CD14-positive monocyte (primary cell): ENCODE data around the gene P2RY1. TPM values are rescaled to one million over a fixed set of nuclear protein-coding genes. Genes with fewer than 3 reads are reported as not detected.

ENCODE experiments used
- DNase-seq, 3 donors: peaks; one replicate each; pipeline ENCODE4 v3.0.0-alpha.2; 2011 to 2022
- H2AFZ ChIP-seq: 2 replicates; pipeline ENCODE4 v1.6.0; 2012; ENCODE audit warnings: mild to moderate bottlenecking, low read depth, low read length, inconsistent platforms; ENCODE audit not compliant: insufficient read depth, poor library complexity, severe bottlenecking
- H3K27ac ChIP-seq, 2 donors: 1 replicate in 1 of 2; 2 replicates in 1 of 2; pipeline ENCODE4 v1.5.1; 2012 to 2013; ENCODE audit warnings: low read length in 2 of 2, control low read depth in 1 of 2, inconsistent platforms in 1 of 2, low read depth in 1 of 2, mild to moderate bottlenecking in 1 of 2
- H3K27me3 ChIP-seq, 2 donors: one replicate each; pipeline versions ENCODE4 v1.6.0 to v1.6.1; 2011 to 2013; ENCODE audit warnings: low read length in 2 of 2; ENCODE audit not compliant: control insufficient read depth in 2 of 2, insufficient read depth in 2 of 2
- H3K36me3 ChIP-seq, 2 donors: replicated peaks in 1 of 2; 1 replicate in 1 of 2; 2 replicates in 1 of 2; pipeline versions ENCODE4 v1.5.1 to v1.6.1; 2012 to 2013; ENCODE audit warnings: low read length in 2 of 2, control low read depth in 1 of 2, inconsistent platforms in 1 of 2, mild to moderate bottlenecking in 1 of 2; ENCODE audit not compliant: insufficient read depth in 2 of 2, control insufficient read depth in 1 of 2
- H3K4me1 ChIP-seq, 2 donors: 1 replicate in 1 of 2; 2 replicates in 1 of 2; pipeline versions ENCODE4 v1.5.1 to v1.6.1; 2012 to 2013; ENCODE audit warnings: low read length in 2 of 2, control low read depth in 1 of 2, inconsistent platforms in 1 of 2, mild to moderate bottlenecking in 1 of 2, moderate library complexity in 1 of 2; ENCODE audit not compliant: insufficient read depth in 2 of 2, control insufficient read depth in 1 of 2
- H3K4me2 ChIP-seq: replicated peaks from 2 replicates; pipeline ENCODE3; 2012; ENCODE audit warnings: low read length, moderate library complexity, mild to moderate bottlenecking; ENCODE audit not compliant: poor library complexity, severe bottlenecking; ENCODE audit errors: extremely low read depth
- H3K4me3 ChIP-seq, 3 experiments: fragments of 200-600 bp in 1 of 3; sonication (generic) in 1 of 3; replicated peaks in 1 of 3; 1 replicate in 2 of 3; 2 replicates in 1 of 3; pipeline ENCODE4 v1.5.1; 2011 to 2013; ENCODE audit warnings: low read length in 3 of 3, mild to moderate bottlenecking in 3 of 3, control low read depth in 2 of 3, low read depth in 2 of 3, inconsistent platforms in 1 of 3, moderate library complexity in 1 of 3
- H3K79me2 ChIP-seq: 2 replicates; pipeline ENCODE4 v1.6.0; 2012; ENCODE audit warnings: mild to moderate bottlenecking, control low read depth, inconsistent platforms, low read length, moderate library complexity; ENCODE audit not compliant: insufficient read depth
- H3K9ac ChIP-seq: 2 replicates; pipeline ENCODE4 v1.6.0; 2017; ENCODE audit warnings: low read length, mild to moderate bottlenecking; ENCODE audit not compliant: insufficient read depth, poor library complexity, severe bottlenecking
- H3K9me3 ChIP-seq, 2 donors: replicated peaks in 1 of 2; 1 replicate in 1 of 2; 2 replicates in 1 of 2; pipeline versions ENCODE4 v1.5.1 to v1.6.1; 2012 to 2013; ENCODE audit warnings: low read length in 2 of 2, control low read depth in 1 of 2; ENCODE audit not compliant: control insufficient read depth in 1 of 2, insufficient read depth in 1 of 2
- H4K20me1 ChIP-seq: 2 replicates; pipeline ENCODE4 v1.6.0; 2012; ENCODE audit warnings: mild to moderate bottlenecking, low read length, control low read depth, moderate library complexity; ENCODE audit not compliant: insufficient read depth
- H3K27ac Mint-ChIP-seq, 7 donors: one replicate each; pipeline ENCODE4 v1.8.0; 2020; ENCODE audit warnings: mild to moderate bottlenecking in 7 of 7, mixed read lengths in 7 of 7, moderate library complexity in 6 of 7, inconsistent platforms in 2 of 7
- H3K27me3 Mint-ChIP-seq, 3 donors: one replicate each; pipeline ENCODE4 v1.8.0; 2021 to 2022; ENCODE audit warnings: low read depth in 3 of 3, mild to moderate bottlenecking in 3 of 3, mixed read lengths in 3 of 3, moderate library complexity in 3 of 3, inconsistent platforms in 1 of 3
- H3K36me3 Mint-ChIP-seq, 2 donors: one replicate each; pipeline ENCODE4 v1.8.0; 2020; ENCODE audit warnings: mixed read lengths in 2 of 2, inconsistent platforms in 1 of 2, mild to moderate bottlenecking in 1 of 2
- H3K4me1 Mint-ChIP-seq: one replicate; pipeline ENCODE4 v1.8.0; 2020; ENCODE audit warnings: mild to moderate bottlenecking, mixed read lengths
- H3K4me3 Mint-ChIP-seq, 2 donors: one replicate each; pipeline ENCODE4 v1.8.0; 2020; ENCODE audit warnings: mild to moderate bottlenecking in 2 of 2, mixed read lengths in 2 of 2, moderate library complexity in 1 of 2
- H3K9me3 Mint-ChIP-seq, 7 donors: one replicate each; pipeline ENCODE4 v1.8.0; 2020 to 2022; ENCODE audit warnings: mixed read lengths in 7 of 7, mild to moderate bottlenecking in 6 of 7, moderate library complexity in 6 of 7, inconsistent platforms in 2 of 7
- WGBS: methylation state at CpG from one replicate; pipeline ENCODE4 v1.1.5; 2013; ENCODE audit warnings: missing lambda C conversion rate; ENCODE audit not compliant: insufficient coverage; 5-methylcytosine and 5-hydroxymethylcytosine counted together
- intact Hi-C, 2 donors: fragments of 100-400 bp; cut with micrococcal nuclease; formaldehyde crosslinking; loops; one replicate each; pipeline versions ENCODE4 v1.15.0 to v1.15.1; 2023
- polyA plus RNA-seq, 3 donors: library from polyadenylated mRNA; depleted of rRNA in 1 of 3; unstranded in 2 of 3; stranded (reverse) in 1 of 3; fragments of 300-500 nt in 2 of 3; fragments of >200 nt in 1 of 3; fragmentation: Illumina TruSeq in 2 of 3; gene quantifications; 1 replicate in 2 of 3; 2 replicates in 1 of 3; pipeline ENCODE4 v1.2.3, GENCODE V29; 2012 to 2021
- TF ChIP-seq, protein P1 (sequence below): fragments of 200-600 bp; IDR thresholded peaks from one replicate; pipeline ENCODE4 v1.8.0; 2022; ENCODE audit warnings: antibody characterized with exemption, mild to moderate bottlenecking

Gene P2RY1
- polyA plus RNA-seq, 3 donors, result 0.16 to 0.97 TPM; not detected in 1

DNA sequence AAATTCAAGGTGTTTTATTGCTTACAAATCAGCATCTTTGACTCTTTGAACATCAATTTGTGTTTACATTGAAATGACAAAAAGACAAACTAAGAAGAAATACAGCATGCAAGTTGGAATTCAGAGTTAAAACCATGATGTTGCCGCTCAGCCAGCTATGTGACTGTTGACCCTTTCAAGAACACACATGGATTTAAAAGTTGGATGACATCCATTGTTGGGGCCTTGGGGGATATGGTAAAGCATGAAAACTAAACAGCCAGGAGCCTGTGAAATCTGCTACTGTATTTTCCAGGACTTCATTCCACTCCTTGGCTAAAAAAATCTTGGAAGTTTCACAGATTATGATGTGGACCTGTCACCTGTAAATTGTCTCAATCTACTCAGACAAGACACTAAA, 4.6 kb downstream of the P2RY1 start:
- TF ChIP-seq, protein P1, sequence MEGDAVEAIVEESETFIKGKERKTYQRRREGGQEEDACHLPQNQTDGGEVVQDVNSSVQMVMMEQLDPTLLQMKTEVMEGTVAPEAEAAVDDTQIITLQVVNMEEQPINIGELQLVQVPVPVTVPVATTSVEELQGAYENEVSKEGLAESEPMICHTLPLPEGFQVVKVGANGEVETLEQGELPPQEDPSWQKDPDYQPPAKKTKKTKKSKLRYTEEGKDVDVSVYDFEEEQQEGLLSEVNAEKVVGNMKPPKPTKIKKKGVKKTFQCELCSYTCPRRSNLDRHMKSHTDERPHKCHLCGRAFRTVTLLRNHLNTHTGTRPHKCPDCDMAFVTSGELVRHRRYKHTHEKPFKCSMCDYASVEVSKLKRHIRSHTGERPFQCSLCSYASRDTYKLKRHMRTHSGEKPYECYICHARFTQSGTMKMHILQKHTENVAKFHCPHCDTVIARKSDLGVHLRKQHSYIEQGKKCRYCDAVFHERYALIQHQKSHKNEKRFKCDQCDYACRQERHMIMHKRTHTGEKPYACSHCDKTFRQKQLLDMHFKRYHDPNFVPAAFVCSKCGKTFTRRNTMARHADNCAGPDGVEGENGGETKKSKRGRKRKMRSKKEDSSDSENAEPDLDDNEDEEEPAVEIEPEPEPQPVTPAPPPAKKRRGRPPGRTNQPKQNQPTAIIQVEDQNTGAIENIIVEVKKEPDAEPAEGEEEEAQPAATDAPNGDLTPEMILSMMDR, result no peak
- no peaks in the 10 kb centered on the region for H3K9me3 Mint-ChIP-seq
- peaks cover 4 to 14% of the 10 kb centered on the region in 2 donors for H3K36me3 Mint-ChIP-seq
- H3K4me1 ChIP-seq, result peaks cover 13 to 19% of the 10 kb centered on the region in 2 donors
- no peak overlapping the region for H3K27ac Mint-ChIP-seq
- H3K27ac ChIP-seq, result no peak overlapping the region
- no peak overlapping the region for H3K4me3 Mint-ChIP-seq
- no peaks in the 10 kb centered on the region for H4K20me1 ChIP-seq
- no peaks in the 10 kb centered on the region for H3K9me3 ChIP-seq
- peaks cover 33% of the 10 kb centered on the region for H3K4me1 Mint-ChIP-seq
- H3K4me2 ChIP-seq, result no peak overlapping the region
- H3K27me3 Mint-ChIP-seq, result peaks cover 0 to 5% (median 0%) of the 10 kb centered on the region in 3 donors
- 100% methylated on average over 1 of the region's 1 CpG for WGBS
- no peak overlapping the region for H3K4me3 ChIP-seq
- DNase-seq, result no peak
- intact Hi-C loops, result loop anchor here in 1 of 2 donors (10.0 kb wide), 1 partner anchor 55 kb away; no protein-coding TSS in a partner anchor
- H3K27me3 ChIP-seq, result no peaks in the 10 kb centered on the region
- peaks cover 8% of the 10 kb centered on the region for H3K79me2 ChIP-seq
- H3K36me3 ChIP-seq, result no peaks in the 10 kb centered on the region
- no peak overlapping the region for H3K9ac ChIP-seq
- H2AFZ ChIP-seq, result no peak overlapping the region

GRCh38 chr3:152841131-152841530, 6.2 kb downstream of the P2RY1 start:
- no peak overlapping the region for H3K4me2 ChIP-seq
- no peaks in the 10 kb centered on the region for H3K9me3 ChIP-seq
- H3K4me1 ChIP-seq, result peaks cover 7 to 13% of the 10 kb centered on the region in 2 donors
- no peaks in the 10 kb centered on the region for H3K27me3 ChIP-seq
- no CpG with 5 or more reads among the region's 1 CpG for WGBS
- H3K79me2 ChIP-seq, result peaks cover 4% of the 10 kb centered on the region
- TF ChIP-seq, protein P1, result no peak
- peaks cover 28% of the 10 kb centered on the region for H3K4me1 Mint-ChIP-seq
- H3K27ac Mint-ChIP-seq, result no peak overlapping the region
- no peak overlapping the region for H2AFZ ChIP-seq
- H3K27ac ChIP-seq, result no peak overlapping the region
- no peak for DNase-seq
- peaks cover 4 to 14% of the 10 kb centered on the region in 2 donors for H3K36me3 Mint-ChIP-seq
- H3K36me3 ChIP-seq, result no peaks in the 10 kb centered on the region
- H3K9me3 Mint-ChIP-seq, result no peaks in the 10 kb centered on the region
- intact Hi-C loops, result no loop called here
- H4K20me1 ChIP-seq, result no peaks in the 10 kb centered on the region
- H3K27me3 Mint-ChIP-seq, result no peaks in the 10 kb centered on the region
- no peak overlapping the region for H3K4me3 Mint-ChIP-seq
- no peak overlapping the region for H3K4me3 ChIP-seq
- H3K9ac ChIP-seq, result no peak overlapping the region
